Posterior vena cava (tissue), 2 donors: ENCODE results near the gene TTLL3. TPM values are rescaled to one million over a fixed set of nuclear protein-coding genes. Genes with fewer than 3 reads are reported as not detected.
A peak's percentile ranks its signal among the peaks of the same experiment; 100 is the strongest.
"Not testable (repeated sequence)": the region's sequence is repeated elsewhere in the genome, so short reads cannot be mapped to it uniquely, and the experiment has no call there.

Experiments
- DNase-seq: peaks from one replicate; pipeline ENCODE4 v3.0.0-alpha.2; 2020; ENCODE audit warnings: low spot score
- intact Hi-C, 2 donors: fragments of 100-400 bp; cut with DNase I; formaldehyde crosslinking; loops; one replicate each; pipeline versions ENCODE4 v1.14.1 to v1.14.2; 2022 to 2023
- total RNA-seq, 2 donors: library from RNA; stranded (reverse); fragmentation: NEBNext Ultra II Directional; extraction: Animal tissue kit (Norgen Biotek cat#: 25700); gene quantifications; one replicate each; pipeline ENCODE4 v1.2.1, GENCODE V29; 2021
- donor health status: DM: yes; HTN: yes; CAD: no.
- donor health status: DM: yes; HTN: yes; CAD: no.

Gene TTLL3
- total RNA-seq, 2 donors from 2014 or later, result 24.9 to 44.4 TPM

DNA sequence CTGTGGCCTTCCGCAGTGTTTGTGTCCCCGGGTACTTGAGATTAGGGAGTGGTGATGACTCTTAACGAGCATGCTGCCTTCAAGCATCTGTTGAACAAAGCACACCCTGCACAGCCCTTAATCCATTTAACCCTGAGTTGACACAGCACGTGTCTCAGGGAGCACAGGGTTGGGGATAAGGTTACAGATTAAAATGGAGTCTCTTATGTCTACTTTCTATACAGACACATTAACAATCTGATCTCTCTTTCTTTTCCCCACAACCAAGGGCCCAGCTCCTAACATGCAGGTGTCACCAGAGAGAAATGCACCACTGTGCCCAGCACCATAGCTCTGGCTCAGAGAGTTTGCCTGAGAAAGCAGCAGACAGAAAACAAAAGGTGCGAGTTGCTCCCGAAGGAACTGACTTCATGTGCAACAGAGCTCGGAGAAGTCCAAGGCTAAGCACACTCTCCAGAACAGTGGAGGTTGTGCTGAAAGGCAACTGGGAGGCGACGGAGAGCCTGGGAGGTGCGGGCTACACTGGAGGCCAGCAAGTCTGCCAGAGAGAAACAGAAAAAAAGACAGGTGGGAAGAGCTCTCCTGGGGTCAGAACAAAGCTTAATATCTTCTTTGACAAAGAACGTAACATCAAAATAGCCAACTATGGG is 44.4 kb downstream of the TTLL3 start:
- DNase-seq, result peak; percentile 53
- intact Hi-C loops, result not testable (repeated sequence)

- intact Hi-C loops, result no loop called here
- peak; percentile 18 for DNase-seq
Measured at GRCh38 chr3:9855594-9855993, 45.5 kb downstream of the TTLL3 start.

- intact Hi-C loops, result no loop called here
- DNase-seq, result peak; percentile 66
Measured at GRCh38 chr3:9859530-9860025, 49.5 kb downstream of the TTLL3 start.

DNA sequence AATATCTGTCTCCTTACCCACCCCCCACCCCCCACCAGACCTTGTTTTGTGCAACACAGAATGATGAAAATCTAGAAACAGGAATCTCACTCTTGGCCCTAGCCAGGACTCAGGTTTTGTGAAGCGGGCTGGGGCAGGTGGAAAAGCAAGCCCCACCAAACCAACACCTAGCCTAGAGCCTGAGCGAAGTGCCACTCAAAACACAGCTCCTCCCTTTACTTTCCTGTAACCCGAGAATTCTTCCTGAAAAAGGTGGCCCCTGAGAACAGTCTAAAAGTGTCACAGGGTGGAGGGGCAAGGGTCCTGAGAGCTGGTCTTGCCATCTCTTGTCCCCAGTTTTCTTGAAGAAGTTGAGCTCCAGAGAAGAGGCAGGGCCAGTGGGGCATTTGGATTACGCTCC is 51.1 kb downstream of the TTLL3 start:
- intact Hi-C loops, result no loop called here
- peak; percentile 29 for DNase-seq

DNA sequence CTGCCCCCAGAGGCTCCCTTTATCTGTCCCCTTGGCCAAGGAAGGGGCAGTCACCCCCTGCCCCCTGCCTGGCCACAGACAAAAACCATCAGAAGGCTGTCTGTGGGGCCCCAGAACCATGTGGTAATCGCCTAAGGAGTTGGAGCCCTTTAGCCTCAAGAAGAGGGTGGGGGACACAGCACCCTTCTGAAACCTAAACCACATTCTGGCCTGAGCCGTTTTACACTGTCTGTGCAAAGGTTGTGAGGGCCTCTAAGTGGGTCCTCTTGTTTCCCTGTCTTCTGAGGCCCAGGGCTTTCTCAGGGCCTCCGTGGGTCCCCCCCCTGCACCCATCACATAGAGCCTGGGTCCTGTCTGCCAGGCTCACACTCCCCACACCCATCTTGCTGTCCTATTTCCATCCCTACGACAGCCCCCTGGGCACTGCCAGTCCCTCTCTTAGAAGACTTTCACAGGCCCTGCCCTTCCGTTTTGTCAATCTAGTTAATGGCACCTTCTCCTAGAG is 51.6 kb downstream of the TTLL3 start:
- intact Hi-C loops, result no loop called here
- DNase-seq, result peak; percentile 17

DNA sequence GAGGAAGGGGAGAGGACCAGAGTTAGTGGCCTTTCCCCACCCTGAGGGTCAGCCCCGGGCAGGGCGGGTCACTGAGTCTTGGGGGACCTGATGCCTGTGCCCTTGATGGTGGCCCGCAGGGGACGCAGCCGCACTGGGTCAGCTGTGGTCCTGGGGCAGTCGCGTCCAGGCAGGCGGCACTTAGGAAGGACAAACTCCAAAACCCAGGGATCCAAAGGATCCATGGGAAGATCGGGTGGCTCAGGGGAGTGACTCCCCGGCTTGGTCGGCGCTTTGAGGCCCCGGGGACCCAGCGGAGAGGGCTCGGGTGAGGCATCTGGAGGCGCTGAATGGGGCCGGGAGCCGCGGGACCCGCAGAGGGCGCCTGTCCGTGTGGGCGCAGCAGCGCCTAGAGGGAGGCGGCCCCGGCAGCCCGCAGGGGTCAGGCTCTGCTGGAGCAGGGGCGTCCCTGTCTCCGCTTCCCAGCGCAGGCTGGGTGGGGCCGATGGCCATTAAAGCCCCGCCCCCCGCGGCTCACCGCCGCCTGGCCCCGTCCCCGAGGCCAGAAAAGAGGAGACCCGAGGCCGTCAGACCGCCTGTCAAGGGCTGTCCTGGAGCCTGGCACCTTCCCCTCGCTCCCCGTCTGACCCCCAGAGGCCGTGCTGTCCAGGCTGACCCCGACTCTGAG is 52.5 kb downstream of the TTLL3 start:
- peak; percentile 86 for DNase-seq
- intact Hi-C loops, result no loop called here

- peak; percentile 77 for DNase-seq
- intact Hi-C loops, result no loop called here
Measured at GRCh38 chr3:9863058-9863772, 53.2 kb downstream of the TTLL3 start.

DNA sequence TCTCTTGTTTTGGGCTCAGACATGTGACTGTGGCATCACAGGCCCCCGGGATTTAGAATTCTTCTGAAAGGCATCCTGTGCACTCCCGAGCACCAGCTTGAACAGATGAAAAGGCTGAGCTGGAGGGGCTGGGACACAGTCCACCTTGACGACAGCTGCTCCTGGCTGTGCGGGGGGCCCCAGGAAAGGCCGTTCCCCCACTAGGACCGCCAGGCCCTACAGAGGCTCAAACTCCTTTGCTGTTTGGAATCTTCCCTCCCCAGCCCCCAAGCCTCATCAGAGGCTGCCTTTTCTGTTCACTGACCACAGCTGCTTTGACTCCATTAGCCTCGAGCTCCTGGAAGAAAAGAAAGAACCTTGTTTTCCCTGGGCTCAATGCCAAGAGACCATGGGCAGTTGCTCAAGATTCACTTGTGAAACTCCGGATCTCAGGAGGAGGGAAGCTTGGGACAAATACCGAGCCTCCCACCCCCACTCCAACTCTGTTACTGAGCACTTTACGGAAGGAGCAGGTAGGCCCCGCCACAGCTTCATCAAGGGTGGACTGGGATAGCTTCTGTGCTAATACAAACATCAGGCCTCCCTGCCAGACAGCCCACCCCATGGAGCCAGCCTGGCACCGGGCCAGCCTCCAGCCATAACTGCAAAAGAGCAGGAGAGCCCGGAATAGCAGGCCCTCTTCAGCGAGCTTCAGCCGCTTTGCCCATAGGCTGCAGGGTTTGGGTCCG is 54.3 kb downstream of the TTLL3 start:
- peak; percentile 85 for DNase-seq
- intact Hi-C loops, result no loop called here

DNA sequence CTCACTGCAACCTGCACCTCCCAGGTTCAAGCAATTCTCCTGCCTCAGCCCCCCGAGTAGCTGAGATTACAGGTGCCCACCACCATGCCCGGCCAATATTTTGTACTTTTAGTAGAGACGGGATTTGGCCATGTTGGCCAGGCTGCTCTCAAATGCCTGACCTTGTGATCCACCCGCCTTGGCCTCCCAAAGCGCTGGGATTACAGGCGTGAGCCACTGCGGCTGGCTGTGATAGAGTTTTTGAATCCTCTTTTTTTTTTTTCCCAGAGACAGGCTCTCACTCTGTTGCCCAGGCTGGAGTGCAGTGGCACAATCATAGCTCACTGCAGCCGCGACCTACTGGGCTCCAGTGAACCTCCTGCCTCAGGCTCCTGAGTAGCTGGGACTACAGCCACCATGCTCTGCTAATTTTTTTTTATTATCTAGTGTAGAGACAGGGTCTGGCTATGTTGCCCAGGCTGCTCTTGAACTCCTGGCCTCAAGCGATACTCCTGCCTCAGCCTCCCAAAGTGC is 55.1 kb downstream of the TTLL3 start:
- intact Hi-C loops, result not testable (repeated sequence)
- peak; percentile 53 for DNase-seq

- DNase-seq, result peak; percentile 76
- intact Hi-C loops, result no loop called here
Measured at GRCh38 chr3:9866639-9867038, 56.6 kb downstream of the TTLL3 start.

DNA sequence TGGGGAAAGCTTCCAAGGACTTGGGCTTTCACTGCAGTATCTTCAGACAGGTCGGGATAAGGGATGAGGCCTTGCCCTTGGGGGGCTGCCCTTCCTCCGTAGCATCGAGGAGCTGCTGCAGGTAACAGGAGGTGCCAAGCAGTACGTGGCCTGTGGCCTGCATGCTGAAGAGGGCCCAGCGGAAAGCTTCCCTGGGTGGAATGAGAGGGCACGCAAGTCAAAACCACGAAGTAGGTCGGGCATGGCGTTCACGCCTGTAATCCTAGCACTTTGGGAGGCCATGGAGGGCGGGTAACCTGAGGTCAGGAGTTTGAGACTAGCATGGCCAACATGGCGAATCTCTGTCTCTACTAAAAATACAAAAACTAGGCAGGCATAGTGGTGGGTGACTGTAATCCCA is 57.0 kb downstream of the TTLL3 start:
- intact Hi-C loops, result no loop called here

DNA sequence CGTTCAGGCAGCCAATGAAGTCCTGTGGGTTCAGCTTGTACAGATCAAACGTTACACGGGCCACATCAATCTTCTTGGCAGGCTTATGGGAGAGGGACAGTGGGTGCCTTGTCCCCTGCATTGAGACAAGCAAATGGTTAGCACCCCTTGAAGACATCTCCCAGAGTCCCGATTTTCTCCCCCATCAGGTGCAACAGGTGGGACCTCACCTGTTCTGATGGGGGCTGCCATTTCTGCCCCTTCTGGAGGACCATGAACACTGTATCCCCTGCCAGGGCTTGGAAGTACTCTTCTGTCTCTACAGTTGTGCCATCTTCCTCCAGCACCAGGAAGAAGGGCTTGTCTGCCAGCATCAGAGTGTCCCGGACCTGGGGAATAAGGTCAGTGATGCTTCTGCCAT is 59.9 kb downstream of the TTLL3 start:
- intact Hi-C loops, result no loop called here
- peak; percentile 11 for DNase-seq

More for the DNA sequence above, 57.0 kb downstream of the TTLL3 start:
- DNase-seq, result peak; percentile 64

DNA sequence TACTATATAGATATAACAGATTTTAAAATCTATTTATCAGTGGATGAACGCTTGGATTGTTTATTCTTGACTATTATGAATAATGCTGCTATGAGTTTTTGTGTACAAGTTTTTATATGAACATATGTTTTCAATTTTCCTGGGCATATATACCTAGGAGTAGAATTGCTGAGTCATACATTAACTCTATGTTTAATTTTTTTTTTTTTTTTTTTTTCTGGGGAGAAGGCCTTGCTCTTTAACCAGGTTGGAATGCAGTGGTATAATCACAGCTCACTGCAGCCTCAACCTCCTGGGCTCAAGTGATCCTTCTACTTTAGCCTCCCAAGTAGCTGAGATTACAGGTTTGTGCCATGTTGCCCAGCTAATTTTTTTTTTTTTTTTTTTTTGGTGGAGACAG is 60.9 kb downstream of the TTLL3 start:
- intact Hi-C loops, result no loop called here
- DNase-seq, result no peak

- intact Hi-C loops, DNase-seq: not testable (repeated sequence)
Measured at GRCh38 chr3:9872067-9872466, 62.0 kb downstream of the TTLL3 start.

DNA sequence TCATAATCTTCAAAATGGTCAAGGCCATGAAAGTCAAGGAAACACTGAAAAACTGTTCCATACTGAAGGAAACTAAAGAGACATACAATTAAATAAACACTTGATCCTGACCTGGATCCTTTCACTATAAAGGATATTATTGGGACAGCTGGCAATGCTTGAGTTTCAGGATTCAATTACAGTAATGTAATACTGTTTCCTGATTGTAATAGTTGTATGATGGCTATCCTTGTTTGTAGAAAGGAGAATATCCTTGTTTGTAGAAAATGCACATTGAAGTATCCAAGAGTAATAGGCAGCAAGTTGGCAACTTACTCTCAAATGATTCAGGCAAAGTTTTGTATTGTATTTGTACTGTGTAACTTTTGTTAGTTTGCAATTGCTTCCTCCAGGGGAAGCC is 65.4 kb downstream of the TTLL3 start:
- no peak for DNase-seq
- intact Hi-C loops, result no loop called here

DNA sequence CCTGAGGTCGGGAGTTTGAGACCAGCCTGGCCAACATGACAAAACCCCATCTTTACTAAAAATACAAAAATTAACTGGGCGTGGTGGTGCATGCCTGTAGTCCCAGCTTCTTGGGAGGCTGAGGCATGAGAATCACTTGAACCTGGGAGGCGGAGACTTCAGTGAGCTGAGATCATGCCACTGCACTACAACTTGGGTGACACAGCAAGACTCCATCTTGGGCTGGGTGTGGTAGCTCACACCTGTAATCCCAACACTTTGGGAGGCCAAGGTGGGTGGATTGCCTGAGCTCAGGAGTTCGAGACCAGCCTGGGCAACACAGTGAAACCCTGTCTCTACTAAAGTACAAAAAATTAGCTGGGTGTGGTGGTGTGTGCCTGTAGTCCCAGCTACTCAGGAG is 66.2 kb downstream of the TTLL3 start:
- intact Hi-C loops, DNase-seq: not testable (repeated sequence)

- intact Hi-C loops, result no loop called here
- peak; percentile 75 for DNase-seq
Measured at GRCh38 chr3:9876991-9877390, 66.9 kb downstream of the TTLL3 start.

- intact Hi-C loops, result no loop called here
Measured at GRCh38 chr3:9878700-9879099, 68.6 kb downstream of the TTLL3 start.

GRCh38 chr3:9879830-9880549 is 69.9 kb downstream of the TTLL3 start, which contains the start of gene CIDEC:
CIDEC (minus strand) TSS chr3:9880253; CDS start chr3:9878486, 1,767 bp downstream.
- intact Hi-C loops, result no loop called here
- DNase-seq, result peak; percentile 24

More at GRCh38 chr3:9878700-9879099, 68.6 kb downstream of the TTLL3 start:
- DNase-seq, result peak; percentile 29
